Osteocyte (in vitro differentiated cells): ENCODE measurements around the gene EFCAB8. TPM values are rescaled to one million over a fixed set of nuclear protein-coding genes. Genes with fewer than 3 reads are reported as not detected.

Experiments used
- DNase-seq: peaks from one replicate; pipeline ENCODE4 v3.0.0; 2021; ENCODE audit warnings: mixed read lengths; ENCODE audit not compliant: unreplicated experiment; ENCODE audit errors: extremely low spot score
- H3K27ac Mint-ChIP-seq: one replicate; pipeline ENCODE4 v1.8.0; 2021; ENCODE audit warnings: mild to moderate bottlenecking, mixed read lengths; ENCODE audit not compliant: unreplicated experiment
- H3K27me3 Mint-ChIP-seq: one replicate; pipeline ENCODE4 v1.8.0; 2021; ENCODE audit warnings: mixed read lengths; ENCODE audit not compliant: unreplicated experiment
- H3K36me3 Mint-ChIP-seq: one replicate; pipeline ENCODE4 v1.8.0; 2021; ENCODE audit warnings: mixed read lengths; ENCODE audit not compliant: unreplicated experiment
- H3K4me1 Mint-ChIP-seq: one replicate; pipeline ENCODE4 v1.8.0; 2021; ENCODE audit warnings: mixed read lengths; ENCODE audit not compliant: unreplicated experiment
- H3K4me3 Mint-ChIP-seq: one replicate; pipeline ENCODE4 v1.8.0; 2021; ENCODE audit warnings: mild to moderate bottlenecking, moderate library complexity, mixed read lengths; ENCODE audit not compliant: unreplicated experiment
- H3K9me3 Mint-ChIP-seq: one replicate; pipeline ENCODE4 v1.8.0; 2021; ENCODE audit warnings: mixed read lengths; ENCODE audit not compliant: unreplicated experiment
- total RNA-seq: library from RNA; stranded (reverse); gene quantifications from 2 replicates; pipeline ENCODE4 v1.2.1, GENCODE V29; 2021
- TF ChIP-seq, protein P1 (sequence below): fragments of 200-600 bp; sonication (generic); IDR thresholded peaks from 2 replicates; pipeline ENCODE4 v1.5.0; 2021; ENCODE audit warnings: antibody characterized with exemption, mild to moderate bottlenecking, moderate library complexity

The EFCAB8 gene
- total RNA-seq, 1 donor from 2014 or later = 0.64 TPM

DNA sequence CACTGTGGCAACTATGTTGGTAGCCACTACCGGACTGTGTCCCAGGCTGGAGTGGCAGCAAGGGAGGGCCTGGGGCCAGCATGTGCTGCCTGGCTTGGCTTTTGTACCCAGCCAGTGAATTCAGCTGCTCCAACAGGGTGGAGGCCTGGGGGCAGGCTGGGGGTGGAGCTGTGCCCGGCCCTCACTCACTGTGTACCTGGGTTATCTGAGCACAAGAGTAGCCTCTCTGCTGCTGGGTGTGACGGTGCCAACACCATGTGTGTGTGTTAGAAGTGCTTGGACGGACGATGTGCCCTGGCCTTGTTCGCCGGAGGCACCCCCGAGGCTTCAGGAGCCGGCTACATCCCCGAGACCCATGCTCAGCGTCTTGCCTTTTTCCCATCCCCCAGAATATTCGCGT lies 49.2 kb downstream of the EFCAB8 start:
- no peaks in the 10 kb centered on the region for H3K9me3 Mint-ChIP-seq
- no peak for DNase-seq
- H3K27ac Mint-ChIP-seq = no peak overlapping the region
- H3K36me3 Mint-ChIP-seq = no peaks in the 10 kb centered on the region
- TF ChIP-seq, protein P1, sequence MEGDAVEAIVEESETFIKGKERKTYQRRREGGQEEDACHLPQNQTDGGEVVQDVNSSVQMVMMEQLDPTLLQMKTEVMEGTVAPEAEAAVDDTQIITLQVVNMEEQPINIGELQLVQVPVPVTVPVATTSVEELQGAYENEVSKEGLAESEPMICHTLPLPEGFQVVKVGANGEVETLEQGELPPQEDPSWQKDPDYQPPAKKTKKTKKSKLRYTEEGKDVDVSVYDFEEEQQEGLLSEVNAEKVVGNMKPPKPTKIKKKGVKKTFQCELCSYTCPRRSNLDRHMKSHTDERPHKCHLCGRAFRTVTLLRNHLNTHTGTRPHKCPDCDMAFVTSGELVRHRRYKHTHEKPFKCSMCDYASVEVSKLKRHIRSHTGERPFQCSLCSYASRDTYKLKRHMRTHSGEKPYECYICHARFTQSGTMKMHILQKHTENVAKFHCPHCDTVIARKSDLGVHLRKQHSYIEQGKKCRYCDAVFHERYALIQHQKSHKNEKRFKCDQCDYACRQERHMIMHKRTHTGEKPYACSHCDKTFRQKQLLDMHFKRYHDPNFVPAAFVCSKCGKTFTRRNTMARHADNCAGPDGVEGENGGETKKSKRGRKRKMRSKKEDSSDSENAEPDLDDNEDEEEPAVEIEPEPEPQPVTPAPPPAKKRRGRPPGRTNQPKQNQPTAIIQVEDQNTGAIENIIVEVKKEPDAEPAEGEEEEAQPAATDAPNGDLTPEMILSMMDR = no peak
- H3K4me3 Mint-ChIP-seq = no peak overlapping the region
- no peaks in the 10 kb centered on the region for H3K4me1 Mint-ChIP-seq
- no peaks in the 10 kb centered on the region for H3K27me3 Mint-ChIP-seq

DNA sequence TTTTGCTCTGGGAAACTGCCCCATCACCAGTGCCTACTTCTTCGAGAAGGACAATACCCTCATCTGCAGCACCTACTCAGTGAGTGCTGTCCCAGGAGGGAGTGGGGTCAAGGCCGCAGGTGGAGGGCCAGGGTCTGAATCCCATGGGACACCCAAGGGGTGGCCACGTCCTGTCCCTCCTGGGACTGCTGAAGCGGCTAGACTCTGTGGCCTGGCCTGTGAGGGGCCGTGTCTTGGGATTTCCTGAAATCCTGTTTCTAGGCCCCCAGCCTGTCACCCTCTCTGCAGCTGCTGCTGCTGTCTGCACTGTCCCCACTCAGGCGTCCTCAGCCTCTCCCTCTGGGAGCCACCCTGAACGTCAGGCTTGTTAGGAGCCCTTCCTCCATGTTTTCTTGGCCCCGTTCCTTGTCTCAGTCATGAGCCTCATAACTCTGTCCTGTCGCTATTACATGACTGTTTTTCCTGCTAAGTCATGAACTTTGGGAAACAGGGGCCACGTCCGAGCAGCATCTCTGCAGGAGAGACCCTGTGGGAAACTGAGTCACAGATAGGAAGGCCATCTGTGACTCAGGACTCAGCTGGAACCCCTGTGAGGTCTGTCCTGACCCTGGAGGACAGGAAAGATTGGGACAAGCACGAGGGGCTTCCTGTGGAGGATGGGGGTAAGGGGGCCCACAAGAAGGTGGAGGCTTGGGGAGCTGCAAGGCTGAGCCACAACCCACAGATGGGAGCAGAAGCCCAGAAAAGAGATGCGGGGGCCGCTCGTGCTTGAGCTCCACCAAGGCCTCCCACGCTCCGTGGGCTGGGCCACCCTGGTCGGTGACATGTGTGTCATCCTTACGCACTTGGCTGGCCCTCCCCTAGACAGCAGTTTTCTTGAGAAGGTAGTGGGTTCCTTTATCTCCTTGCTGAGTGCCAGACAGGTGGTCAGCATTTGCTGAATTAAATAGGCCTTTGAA lies 49.9 kb downstream of the EFCAB8 start:
- H3K4me3 Mint-ChIP-seq = no peak overlapping the region
- no peaks in the 10 kb centered on the region for H3K27me3 Mint-ChIP-seq
- no peak for DNase-seq
- H3K4me1 Mint-ChIP-seq = no peaks in the 10 kb centered on the region
- no peaks in the 10 kb centered on the region for H3K9me3 Mint-ChIP-seq
- H3K27ac Mint-ChIP-seq = no peak overlapping the region
- no peaks in the 10 kb centered on the region for H3K36me3 Mint-ChIP-seq
- TF ChIP-seq, protein P1 = no peak

DNA sequence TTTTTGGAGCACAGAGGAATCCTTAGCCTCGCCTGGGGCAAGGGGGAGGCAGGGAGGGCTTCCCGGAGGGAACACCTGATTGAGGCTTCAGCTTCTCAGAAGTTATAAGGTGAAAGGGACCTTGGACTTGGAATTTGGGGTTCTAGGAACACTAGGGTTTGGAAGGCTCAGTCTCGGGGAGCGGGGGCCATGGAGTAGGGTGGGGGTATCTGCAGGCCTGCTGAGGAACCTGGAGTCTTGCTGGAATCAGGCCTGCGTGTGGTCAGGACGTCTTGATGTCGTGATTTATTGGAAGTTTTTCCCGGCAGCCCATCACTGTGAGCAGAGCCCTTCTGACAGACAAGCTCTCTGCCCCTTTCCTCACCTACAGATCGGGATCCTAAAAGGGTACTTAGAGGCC lies 50.7 kb downstream of the EFCAB8 start:
- Mint-ChIP-seq H3K27ac (no peak overlapping the region), H3K9me3 (no peaks in the 10 kb centered on the region), H3K4me1 (no peaks in the 10 kb centered on the region), H3K27me3 (no peaks in the 10 kb centered on the region), H3K4me3 (no peak overlapping the region), H3K36me3 (no peaks in the 10 kb centered on the region)
- TF ChIP-seq, protein P1 = no peak
- DNase-seq = no peak

DNA sequence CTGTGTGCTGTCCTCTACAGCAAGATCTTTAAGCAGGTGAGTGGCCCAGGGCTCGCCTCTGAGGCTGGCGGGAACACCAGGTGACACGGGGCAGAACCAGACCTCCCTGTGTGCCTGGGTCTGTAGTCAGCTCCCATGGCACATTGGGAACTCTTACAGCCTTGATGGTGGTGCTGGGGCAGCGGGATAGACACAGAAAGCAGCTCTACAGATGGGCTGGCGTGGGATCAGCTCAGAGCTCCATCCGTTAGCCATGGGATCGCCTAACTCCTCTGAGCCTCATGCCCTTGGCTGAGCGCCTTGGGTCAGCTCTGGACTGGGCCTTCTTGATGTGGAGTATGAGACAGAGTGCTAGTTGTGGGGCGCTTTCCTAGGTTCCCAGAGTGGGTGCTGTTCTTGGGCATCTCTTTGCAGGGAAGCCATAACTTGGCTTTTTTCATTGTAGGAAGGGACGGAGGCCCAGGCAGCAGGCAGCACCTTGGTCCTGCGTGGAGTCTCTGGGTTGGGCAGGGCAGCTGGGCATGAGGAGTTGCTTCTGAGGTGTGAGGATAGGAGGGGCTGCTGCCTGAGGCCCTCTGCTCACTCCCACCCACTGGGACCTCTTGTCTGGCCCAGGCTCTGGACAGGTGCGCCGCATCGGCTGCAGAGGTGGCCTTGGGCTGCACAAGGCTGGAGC lies 51.3 kb downstream of the EFCAB8 start:
- no peaks in the 10 kb centered on the region for H3K36me3 Mint-ChIP-seq
- H3K27me3 Mint-ChIP-seq = no peaks in the 10 kb centered on the region
- no peak for DNase-seq
- H3K4me3 Mint-ChIP-seq = no peak overlapping the region
- H3K27ac Mint-ChIP-seq = no peak overlapping the region
- no peaks in the 10 kb centered on the region for H3K4me1 Mint-ChIP-seq
- TF ChIP-seq, protein P1 = no peak
- peaks cover 1% of the 10 kb centered on the region for H3K9me3 Mint-ChIP-seq

DNA sequence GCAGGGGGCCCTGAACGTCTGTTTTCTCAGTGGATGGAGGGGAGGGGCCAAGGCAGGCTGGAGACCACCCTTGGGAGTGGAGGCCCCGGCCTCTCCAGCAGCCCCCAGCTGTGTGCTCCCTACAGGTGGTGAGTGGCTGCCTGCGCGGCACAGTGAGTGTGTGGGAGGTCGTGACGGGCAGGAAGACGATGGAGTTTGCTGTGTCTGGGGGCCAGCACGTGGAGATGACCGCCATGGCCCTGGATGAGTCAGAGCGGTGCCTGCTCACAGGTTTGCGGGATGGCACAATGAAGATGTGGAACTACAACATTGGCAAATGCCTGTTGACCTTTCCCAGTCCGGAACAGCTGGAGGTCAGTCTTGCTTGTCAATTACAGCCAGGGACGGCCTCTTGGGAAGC lies 52.6 kb downstream of the EFCAB8 start:
- Mint-ChIP-seq H3K27me3 (no peaks in the 10 kb centered on the region), H3K4me1 (no peaks in the 10 kb centered on the region), H3K36me3 (no peaks in the 10 kb centered on the region), H3K27ac (no peak overlapping the region), H3K4me3 (no peak overlapping the region), H3K9me3 (peaks cover 5% of the 10 kb centered on the region)
- no peak for DNase-seq
- TF ChIP-seq, protein P1 = no peak
